GM23338 (cell line): Measurements from ENCODE around the gene NGEF. TPM values are rescaled to one million over a fixed set of nuclear protein-coding genes. Genes with fewer than 3 reads are reported as not detected.

Experiments
- ATAC-seq: fragments of 200-7000 bp; cut with Tn5 transposase; 3 replicates; pipeline ENCODE4 v1.9.1; 2020
- DNase-seq: peaks from one replicate; pipeline ENCODE4 v3.0.0-alpha.2; 2015; ENCODE audit warnings: low spot score
- H2AFZ ChIP-seq: fragments of 200-600 bp; sonication (generic); 2 replicates; pipeline ENCODE4 v1.8.0; 2016; ENCODE audit warnings: antibody characterized with exemption, mild to moderate bottlenecking, moderate library complexity
- H3F3A ChIP-seq: fragments of 200-600 bp; sonication (generic); replicated peaks from 2 replicates; pipeline ENCODE4 v1.8.0; 2017; ENCODE audit warnings: antibody characterized with exemption, mixed run types, low read depth
- H3K27ac ChIP-seq: fragments of 200-600 bp; sonication (generic); 2 replicates; pipeline ENCODE4 v1.6.1; 2016; ENCODE audit warnings: low read depth
- H3K27me3 ChIP-seq: fragments of 200-600 bp; sonication (generic); 2 replicates; pipeline ENCODE4 v1.8.0; 2016; ENCODE audit warnings: mild to moderate bottlenecking, mixed run types, moderate library complexity; ENCODE audit not compliant: insufficient read depth
- H3K36me3 ChIP-seq: fragments of 200-600 bp; sonication (generic); 2 replicates; pipeline ENCODE4 v1.8.0; 2016; ENCODE audit warnings: mild to moderate bottlenecking; ENCODE audit not compliant: insufficient read depth
- H3K4me1 ChIP-seq: fragments of 200-600 bp; sonication (generic); 2 replicates; pipeline ENCODE4 v1.8.0; 2016; ENCODE audit warnings: mild to moderate bottlenecking, moderate library complexity; ENCODE audit not compliant: insufficient read depth
- H3K4me2 ChIP-seq: fragments of 200-600 bp; sonication (generic); 2 replicates; pipeline ENCODE4 v1.7.1; 2017; ENCODE audit warnings: mixed run types
- H3K4me3 ChIP-seq: fragments of 200-600 bp; sonication (generic); 2 replicates; pipeline ENCODE4 v1.6.1; 2016; ENCODE audit warnings: mixed run types
- H3K79me2 ChIP-seq: fragments of 200-600 bp; sonication (generic); replicated peaks from 2 replicates; pipeline ENCODE4 v1.8.0; 2017; ENCODE audit warnings: mild to moderate bottlenecking; ENCODE audit not compliant: insufficient read depth
- H3K9me2 ChIP-seq: fragments of 200-600 bp; sonication (generic); 2 replicates; pipeline ENCODE4 v1.8.0; 2017; ENCODE audit not compliant: insufficient read depth
- H4K20me1 ChIP-seq: fragments of 200-600 bp; sonication (generic); replicated peaks from 2 replicates; pipeline ENCODE4 v1.8.0; 2017; ENCODE audit warnings: mild to moderate bottlenecking; ENCODE audit not compliant: insufficient read depth
- H3K27ac Mint-ChIP-seq: 2 replicates; pipeline ENCODE4 v1.8.0; 2020; ENCODE audit warnings: inconsistent platforms, mild to moderate bottlenecking, moderate library complexity, mixed read lengths
- H3K27me3 Mint-ChIP-seq: 3 replicates; pipeline ENCODE4 v1.8.0; 2022; ENCODE audit warnings: low read depth, mild to moderate bottlenecking, moderate library complexity, mixed read lengths, inconsistent platforms; ENCODE audit not compliant: insufficient read depth, poor library complexity
- H3K36me3 Mint-ChIP-seq: 3 replicates; pipeline ENCODE4 v1.8.0; 2021; ENCODE audit warnings: low read depth, mild to moderate bottlenecking, inconsistent platforms, moderate library complexity, mixed read lengths
- H3K4me1 Mint-ChIP-seq: 3 replicates; pipeline ENCODE4 v1.8.0; 2020; ENCODE audit warnings: mild to moderate bottlenecking, inconsistent platforms, mixed read lengths
- H3K4me3 Mint-ChIP-seq: 3 replicates; pipeline ENCODE4 v1.8.0; 2021; ENCODE audit warnings: moderate library complexity, mild to moderate bottlenecking, inconsistent platforms, mixed read lengths
- H3K9me3 Mint-ChIP-seq: 3 replicates; pipeline ENCODE4 v1.8.0; 2020; ENCODE audit warnings: moderate library complexity, mild to moderate bottlenecking, inconsistent platforms, mixed read lengths
- CREB1 ChIP-seq: fragments of 250-450 bp; sonication (Bioruptor Pico); IDR thresholded peaks from 2 replicates; pipeline ENCODE4 v1.5.0; 2020; ENCODE audit warnings: low read depth, mild to moderate bottlenecking, moderate library complexity
- ETS1 ChIP-seq: IDR thresholded peaks from 2 replicates; pipeline ENCODE4 v1.6.1; 2016; ENCODE audit warnings: antibody characterized with exemption
- EZH2 ChIP-seq: fragments of 200-600 bp; sonication (generic); IDR thresholded peaks from one replicate; pipeline ENCODE4 v1.8.0; 2017; ENCODE audit warnings: antibody characterized with exemption, mild to moderate bottlenecking, low read depth; ENCODE audit not compliant: unreplicated experiment
- EZH2phosphoT487 ChIP-seq: fragments of 200-600 bp; sonication (generic); IDR thresholded peaks from one replicate; pipeline ENCODE4 v1.8.1; 2018; ENCODE audit warnings: antibody characterized with exemption; ENCODE audit not compliant: unreplicated experiment
- JUNB ChIP-seq: IDR thresholded peaks from one replicate; pipeline ENCODE4 v1.6.1; 2016; ENCODE audit warnings: antibody characterized with exemption; ENCODE audit not compliant: unreplicated experiment
- NANOG ChIP-seq: IDR thresholded peaks from 2 replicates; pipeline ENCODE4 v1.6.1; 2016; ENCODE audit warnings: antibody characterized with exemption, borderline replicate concordance
- POLR2AphosphoS5 ChIP-seq: IDR thresholded peaks from 2 replicates; pipeline ENCODE4 v1.6.1; 2016; ENCODE audit warnings: antibody characterized with exemption, low read depth
- ZNF114 ChIP-seq: fragments of 250-450 bp; sonication (Bioruptor Pico); IDR thresholded peaks from 2 replicates; pipeline ENCODE4 v1.5.0; 2020; ENCODE audit warnings: mild to moderate bottlenecking, moderate library complexity
- ZNF331 ChIP-seq: fragments of 250-450 bp; sonication (Bioruptor Pico); IDR thresholded peaks from 2 replicates; pipeline ENCODE4 v1.5.0; 2020; ENCODE audit warnings: low read depth, mild to moderate bottlenecking, moderate library complexity
- polyA plus RNA-seq: library from polyadenylated mRNA; unstranded; fragments of >200 nt; fragmentation: Nextera tagmentation; extraction: Ambion mirVana; gene quantifications from 2 replicates; pipeline ENCODE4 v1.2.1, GENCODE V29; 2016
- total RNA-seq: library from RNA; depleted of rRNA; stranded (reverse); fragments of >200 nt; shearing (Covaris generic); gene quantifications from 2 replicates; pipeline ENCODE4 v1.2.3, GENCODE V29; 2014
- TF ChIP-seq, protein P1 (sequence below): IDR thresholded peaks from one replicate; pipeline ENCODE4 v1.6.1; 2018; ENCODE audit warnings: antibody characterized with exemption; ENCODE audit not compliant: unreplicated experiment

Gene NGEF
- total and polyA plus RNA-seq, 2 experiments from 2014 or later: 1.8 to 5.4 TPM

DNA sequence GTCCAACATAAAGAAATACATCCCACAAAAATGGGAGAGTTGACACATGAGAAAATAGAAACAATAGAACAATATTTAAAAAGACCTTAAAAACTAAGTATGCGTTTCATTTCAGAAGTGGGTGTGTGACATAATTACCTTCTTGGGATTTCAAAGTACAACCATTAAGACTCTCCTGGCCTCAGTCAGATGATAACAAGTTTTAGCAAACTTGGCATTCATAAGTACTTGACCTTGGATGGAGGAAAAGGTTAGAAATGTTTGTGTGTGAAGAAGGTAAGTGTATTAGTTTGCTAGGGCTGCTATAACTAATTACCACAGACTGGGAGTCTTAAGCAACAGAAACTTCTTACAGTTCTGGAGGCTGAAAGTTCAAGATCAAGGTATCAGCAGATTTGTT, 4.9 kb upstream of the NGEF start:
- DNase-seq (no peak), ATAC-seq (no peak)
- Histone ChIP-seq H4K20me1 (no peaks in the 10 kb centered on the region), H3K27ac (no peak overlapping the region), H3K4me3 (no peak overlapping the region), H2AFZ (no peak overlapping the region), H3K79me2 (no peaks in the 10 kb centered on the region), H3K27me3 (no peaks in the 10 kb centered on the region), H3K4me1 (no peaks in the 10 kb centered on the region), H3K36me3 (no peaks in the 10 kb centered on the region), H3K4me2 (no peak overlapping the region), H3K9me2 (no peaks in the 10 kb centered on the region), H3F3A (no peaks in the 10 kb centered on the region)
- no peaks in the 10 kb centered on the region; the same call in 2 of the 3 replicates for H3K9me3 Mint-ChIP-seq
- H3K36me3 Mint-ChIP-seq: no peaks in the 10 kb centered on the region
- H3K27me3 Mint-ChIP-seq: peaks cover 6% of the 10 kb centered on the region
- TF ChIP-seq, protein P1, sequence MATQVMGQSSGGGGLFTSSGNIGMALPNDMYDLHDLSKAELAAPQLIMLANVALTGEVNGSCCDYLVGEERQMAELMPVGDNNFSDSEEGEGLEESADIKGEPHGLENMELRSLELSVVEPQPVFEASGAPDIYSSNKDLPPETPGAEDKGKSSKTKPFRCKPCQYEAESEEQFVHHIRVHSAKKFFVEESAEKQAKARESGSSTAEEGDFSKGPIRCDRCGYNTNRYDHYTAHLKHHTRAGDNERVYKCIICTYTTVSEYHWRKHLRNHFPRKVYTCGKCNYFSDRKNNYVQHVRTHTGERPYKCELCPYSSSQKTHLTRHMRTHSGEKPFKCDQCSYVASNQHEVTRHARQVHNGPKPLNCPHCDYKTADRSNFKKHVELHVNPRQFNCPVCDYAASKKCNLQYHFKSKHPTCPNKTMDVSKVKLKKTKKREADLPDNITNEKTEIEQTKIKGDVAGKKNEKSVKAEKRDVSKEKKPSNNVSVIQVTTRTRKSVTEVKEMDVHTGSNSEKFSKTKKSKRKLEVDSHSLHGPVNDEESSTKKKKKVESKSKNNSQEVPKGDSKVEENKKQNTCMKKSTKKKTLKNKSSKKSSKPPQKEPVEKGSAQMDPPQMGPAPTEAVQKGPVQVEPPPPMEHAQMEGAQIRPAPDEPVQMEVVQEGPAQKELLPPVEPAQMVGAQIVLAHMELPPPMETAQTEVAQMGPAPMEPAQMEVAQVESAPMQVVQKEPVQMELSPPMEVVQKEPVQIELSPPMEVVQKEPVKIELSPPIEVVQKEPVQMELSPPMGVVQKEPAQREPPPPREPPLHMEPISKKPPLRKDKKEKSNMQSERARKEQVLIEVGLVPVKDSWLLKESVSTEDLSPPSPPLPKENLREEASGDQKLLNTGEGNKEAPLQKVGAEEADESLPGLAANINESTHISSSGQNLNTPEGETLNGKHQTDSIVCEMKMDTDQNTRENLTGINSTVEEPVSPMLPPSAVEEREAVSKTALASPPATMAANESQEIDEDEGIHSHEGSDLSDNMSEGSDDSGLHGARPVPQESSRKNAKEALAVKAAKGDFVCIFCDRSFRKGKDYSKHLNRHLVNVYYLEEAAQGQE: no peak
- TF ChIP-seq EZH2 (no peak), CREB1 (CRISPR knock-in tag) (no peak), NANOG (no peak)
- no peaks in the 10 kb centered on the region for H3K4me1 Mint-ChIP-seq
- no peak overlapping the region for H3K4me3 Mint-ChIP-seq
- H3K27ac Mint-ChIP-seq: no peak overlapping the region

- no peaks in the 10 kb centered on the region for H3K27me3 ChIP-seq
- no peaks in the 10 kb centered on the region for H3K4me1 ChIP-seq
- H3K9me3 Mint-ChIP-seq: no peaks in the 10 kb centered on the region; the same call in 2 of the 3 replicates
- H3K36me3 ChIP-seq: no peaks in the 10 kb centered on the region
- no peaks in the 10 kb centered on the region for H3K4me1 Mint-ChIP-seq
- H3K36me3 Mint-ChIP-seq: no peaks in the 10 kb centered on the region
- H3K79me2 ChIP-seq: no peaks in the 10 kb centered on the region
- no peaks in the 10 kb centered on the region for H3K9me2 ChIP-seq
- H3K4me2 ChIP-seq: no peak overlapping the region
- H3K27ac Mint-ChIP-seq: no peak overlapping the region
- H3K27me3 Mint-ChIP-seq: peaks cover 7% of the 10 kb centered on the region
- DNase-seq (no peak), ATAC-seq (no peak)
- no peak overlapping the region for H3K4me3 ChIP-seq
- no peak overlapping the region for H3K4me3 Mint-ChIP-seq
- no peaks in the 10 kb centered on the region for H4K20me1 ChIP-seq
- H3K27ac ChIP-seq: no peak overlapping the region
- H3F3A ChIP-seq: no peaks in the 10 kb centered on the region
- H2AFZ ChIP-seq: no peak overlapping the region
- TF ChIP-seq CREB1 (CRISPR knock-in tag) (no peak), ETS1 (no peak), ZNF331 (CRISPR knock-in tag) (no peak), EZH2phosphoT487 (no peak), POLR2AphosphoS5 (no peak), ZNF114 (CRISPR knock-in tag) (no peak), JUNB (no peak), NANOG (no peak), EZH2 (no peak)
- TF ChIP-seq, protein P1: no peak
Observed at GRCh38 chr2:233015019-233015645, 2.1 kb upstream of the NGEF start.
